Vagina (tissue), 2 donors: Measurements from ENCODE around the gene TMX1.

Experiments
- POLR2A ChIP-seq, 2 donors: fragments of 450-650 bp; IDR thresholded peaks; one replicate each; pipeline ENCODE4 v1.6.1; 2017; ENCODE audit warnings: antibody characterized with exemption in 2 of 2, mild to moderate bottlenecking in 2 of 2, moderate library complexity in 2 of 2
- POLR2AphosphoS5 ChIP-seq, 2 donors: sonication (generic); formaldehyde crosslinking; IDR thresholded peaks; one replicate each; pipeline ENCODE4 v1.9.0; 2017; ENCODE audit warnings: antibody characterized with exemption in 2 of 2, mild to moderate bottlenecking in 2 of 2, low read depth in 1 of 2; ENCODE audit not compliant: insufficient read depth in 1 of 2

- TF ChIP-seq POLR2A (IDR thresholded peaks at IDR 0.05) (no peak), POLR2AphosphoS5 (IDR thresholded peaks at IDR 0.05; ENCODE audit: insufficient read depth in 1 of 2, low read depth in 1 of 2) (no peak)
These were observed 55.0 kb downstream of the TMX1 start for GRCh38 chr14:51294951-51295525.
